Limb (tissue), 2 donors: ENCODE data around the gene ITGB3.
"Not testable (repeated sequence)": the region's sequence is repeated elsewhere in the genome, so short reads cannot be mapped to it uniquely, and the experiment has no call there.

Source experiments
- DNase-seq, 2 donors: peaks; one replicate each; pipeline ENCODE4 v3.0.0-alpha.2; 2016; ENCODE audit errors: extremely low spot score in 2 of 2

Gene ITGB3

GRCh38 chr17:47243737-47244598 is 9.7 kb upstream of the ITGB3 start:
- DNase-seq, result no peak

- no peak for DNase-seq
These were observed 8.9 kb upstream of the ITGB3 start for GRCh38 chr17:47244697-47245096.

GRCh38 chr17:47246120-47246519 is 7.5 kb upstream of the ITGB3 start:
- no peak for DNase-seq

- DNase-seq, result no peak
These were observed 2.8 kb upstream of the ITGB3 start for GRCh38 chr17:47250855-47251254.

GRCh38 chr17:47251421-47251940 is 2.1 kb upstream of the ITGB3 start:
- no peak for DNase-seq

- DNase-seq, result no peak
These were observed 1.4 kb upstream of the ITGB3 start for GRCh38 chr17:47252209-47252608.

- DNase-seq, result no peak
These were observed 688 bp upstream of the ITGB3 start for GRCh38 chr17:47252766-47253512.

GRCh38 chr17:47254403-47254943 is 846 bp downstream of the ITGB3 start:
- no peak for DNase-seq

GRCh38 chr17:47257651-47258339 is 4.2 kb downstream of the ITGB3 start:
- DNase-seq, result no peak

GRCh38 chr17:47262586-47262985 is 9.0 kb downstream of the ITGB3 start:
- DNase-seq, result no peak

GRCh38 chr17:47264166-47264565 is 10.5 kb downstream of the ITGB3 start:
- DNase-seq, result no peak

GRCh38 chr17:47265983-47266541 is 12.4 kb downstream of the ITGB3 start:
- DNase-seq, result no peak

- DNase-seq, result no peak
These were observed 13.2 kb downstream of the ITGB3 start for GRCh38 chr17:47266782-47267181.

GRCh38 chr17:47267354-47267828 is 13.8 kb downstream of the ITGB3 start:
- no peak for DNase-seq

GRCh38 chr17:47268964-47269363 is 15.3 kb downstream of the ITGB3 start:
- DNase-seq, result not testable (repeated sequence)

- not testable (repeated sequence) for DNase-seq
These were observed 16.1 kb downstream of the ITGB3 start for GRCh38 chr17:47269561-47270280.

- DNase-seq, result no peak
These were observed 17.5 kb downstream of the ITGB3 start for GRCh38 chr17:47270946-47271705.

- no peak for DNase-seq
These were observed 18.9 kb downstream of the ITGB3 start for GRCh38 chr17:47272491-47272890.

GRCh38 chr17:47273245-47273644 is 19.6 kb downstream of the ITGB3 start:
- no peak for DNase-seq
